ENCODE results near the gene HIPK2.

DNA sequence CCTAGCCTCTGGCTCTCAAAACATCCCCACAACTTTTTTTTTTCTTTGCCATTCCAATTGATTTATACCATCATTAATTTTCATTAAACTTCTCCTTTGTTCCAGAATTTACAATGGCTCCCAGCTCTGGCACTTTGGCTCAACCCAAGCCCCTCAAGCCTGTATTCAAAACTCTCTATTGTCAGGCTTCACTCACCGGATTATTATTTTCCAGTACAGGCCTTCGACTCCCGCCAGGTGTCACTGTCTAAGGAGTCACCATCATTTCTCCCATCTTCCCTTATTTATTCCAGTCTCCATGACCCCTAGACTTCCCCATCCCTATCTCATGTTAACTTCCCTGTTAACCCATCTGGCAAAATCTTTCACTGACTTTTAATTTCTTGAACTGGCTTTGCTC lies 67.8 kb downstream of the HIPK2 start:
- TF ChIP-seq, protein P1, sequence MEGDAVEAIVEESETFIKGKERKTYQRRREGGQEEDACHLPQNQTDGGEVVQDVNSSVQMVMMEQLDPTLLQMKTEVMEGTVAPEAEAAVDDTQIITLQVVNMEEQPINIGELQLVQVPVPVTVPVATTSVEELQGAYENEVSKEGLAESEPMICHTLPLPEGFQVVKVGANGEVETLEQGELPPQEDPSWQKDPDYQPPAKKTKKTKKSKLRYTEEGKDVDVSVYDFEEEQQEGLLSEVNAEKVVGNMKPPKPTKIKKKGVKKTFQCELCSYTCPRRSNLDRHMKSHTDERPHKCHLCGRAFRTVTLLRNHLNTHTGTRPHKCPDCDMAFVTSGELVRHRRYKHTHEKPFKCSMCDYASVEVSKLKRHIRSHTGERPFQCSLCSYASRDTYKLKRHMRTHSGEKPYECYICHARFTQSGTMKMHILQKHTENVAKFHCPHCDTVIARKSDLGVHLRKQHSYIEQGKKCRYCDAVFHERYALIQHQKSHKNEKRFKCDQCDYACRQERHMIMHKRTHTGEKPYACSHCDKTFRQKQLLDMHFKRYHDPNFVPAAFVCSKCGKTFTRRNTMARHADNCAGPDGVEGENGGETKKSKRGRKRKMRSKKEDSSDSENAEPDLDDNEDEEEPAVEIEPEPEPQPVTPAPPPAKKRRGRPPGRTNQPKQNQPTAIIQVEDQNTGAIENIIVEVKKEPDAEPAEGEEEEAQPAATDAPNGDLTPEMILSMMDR (conservative IDR thresholded peaks at IDR 0.05; ENCODE audit: low read depth, low read length): no peak
- TF ChIP-seq MXI1 (IDR thresholded peaks at IDR 0.05; ENCODE audit: borderline replicate concordance, low read depth, low read length) (no peak), CEBPB (IDR thresholded peaks at IDR 0.05; ENCODE audit: low read depth, low read length) (no peak), POLR2A (IDR thresholded peaks at IDR 0.05; ENCODE audit: low read depth, low read length) (no peak)
- TF ChIP-seq, protein P2, sequence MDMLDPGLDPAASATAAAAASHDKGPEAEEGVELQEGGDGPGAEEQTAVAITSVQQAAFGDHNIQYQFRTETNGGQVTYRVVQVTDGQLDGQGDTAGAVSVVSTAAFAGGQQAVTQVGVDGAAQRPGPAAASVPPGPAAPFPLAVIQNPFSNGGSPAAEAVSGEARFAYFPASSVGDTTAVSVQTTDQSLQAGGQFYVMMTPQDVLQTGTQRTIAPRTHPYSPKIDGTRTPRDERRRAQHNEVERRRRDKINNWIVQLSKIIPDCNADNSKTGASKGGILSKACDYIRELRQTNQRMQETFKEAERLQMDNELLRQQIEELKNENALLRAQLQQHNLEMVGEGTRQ (IDR thresholded peaks at IDR 0.05; ENCODE audit: low read depth, low read length): no peak

Measured in IMR-90 (cell line).